ENCODE measurements around the gene CETP.

The CETP gene

DNA sequence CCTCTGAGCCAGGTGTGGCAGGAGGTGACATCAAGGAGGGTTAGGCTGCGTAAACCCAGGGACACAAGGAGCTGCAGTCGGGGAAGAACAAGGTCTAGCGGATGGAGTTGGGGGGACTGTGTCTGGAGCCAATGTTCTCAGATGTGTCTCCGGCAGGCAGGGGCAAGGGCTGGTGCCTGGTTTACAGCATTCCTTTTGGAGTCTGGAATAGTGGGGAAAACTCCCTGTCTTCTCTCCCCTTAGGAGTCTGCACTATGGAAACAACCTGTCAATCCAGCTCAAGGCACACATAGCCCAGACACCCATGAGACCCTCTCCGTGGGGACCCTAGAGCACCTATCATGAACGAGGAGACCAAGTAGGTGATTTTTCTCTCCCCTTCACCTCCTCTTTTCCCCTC is 55.1 kb downstream of the CETP start:
- Histone ChIP-seq H3K9ac (ENCODE audit: low read depth in 1 of 2, low read length in 2 of 2) (no peak overlapping the region), H3K4me3 (ENCODE audit: low read depth in 1 of 2, low read length in 2 of 2) (no peak overlapping the region), H3K4me1 (ENCODE audit: control insufficient read depth in 1 of 2, insufficient read depth in 2 of 2, low read length in 2 of 2) (peaks cover 3 to 6% of the 10 kb centered on the region in 2 donors), H3K36me3 (ENCODE audit: control insufficient read depth in 1 of 2, insufficient read depth in 2 of 2, low read length in 2 of 2) (peaks cover 27 to 34% of the 10 kb centered on the region in 2 donors), H3K27me3 (ENCODE audit: control insufficient read depth in 1 of 2, insufficient read depth in 2 of 2, low read length in 2 of 2) (no peaks in the 10 kb centered on the region), H3K9me3 (ENCODE audit: control insufficient read depth in 1 of 2, low read length in 2 of 2) (no peaks in the 10 kb centered on the region), H3K27ac (ENCODE audit: low read depth, low read length) (no peak overlapping the region)

DNA sequence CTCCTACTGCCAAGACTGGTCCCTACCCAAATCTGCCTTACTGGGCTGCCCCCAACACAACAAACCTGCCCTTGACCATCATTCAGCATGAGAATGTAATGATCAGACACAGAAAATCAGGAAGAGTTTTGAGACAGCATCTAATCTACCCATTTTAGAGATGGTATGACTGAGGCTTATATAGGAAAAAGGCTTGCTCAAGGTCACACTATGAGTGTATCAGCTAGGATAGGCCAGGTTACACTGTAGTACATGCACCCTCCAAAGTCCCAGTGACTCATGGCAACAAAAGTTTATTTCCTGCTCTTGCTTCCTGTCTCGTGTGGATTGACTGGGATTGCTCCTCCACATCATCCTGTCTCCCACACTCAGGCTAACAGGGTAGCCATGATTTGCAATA is 55.5 kb downstream of the CETP start:
- Histone ChIP-seq H3K4me1 (ENCODE audit: control insufficient read depth in 1 of 2, insufficient read depth in 2 of 2, low read length in 2 of 2) (peaks cover 3 to 6% of the 10 kb centered on the region in 2 donors), H3K27me3 (ENCODE audit: control insufficient read depth in 1 of 2, insufficient read depth in 2 of 2, low read length in 2 of 2) (no peaks in the 10 kb centered on the region), H3K27ac (ENCODE audit: low read depth, low read length) (no peak overlapping the region), H3K9ac (ENCODE audit: low read depth in 1 of 2, low read length in 2 of 2) (no peak overlapping the region), H3K4me3 (ENCODE audit: low read depth in 1 of 2, low read length in 2 of 2) (no peak overlapping the region), H3K9me3 (ENCODE audit: control insufficient read depth in 1 of 2, low read length in 2 of 2) (no peaks in the 10 kb centered on the region), H3K36me3 (ENCODE audit: control insufficient read depth in 1 of 2, insufficient read depth in 2 of 2, low read length in 2 of 2) (peaks cover 32 to 38% of the 10 kb centered on the region in 2 donors)

DNA sequence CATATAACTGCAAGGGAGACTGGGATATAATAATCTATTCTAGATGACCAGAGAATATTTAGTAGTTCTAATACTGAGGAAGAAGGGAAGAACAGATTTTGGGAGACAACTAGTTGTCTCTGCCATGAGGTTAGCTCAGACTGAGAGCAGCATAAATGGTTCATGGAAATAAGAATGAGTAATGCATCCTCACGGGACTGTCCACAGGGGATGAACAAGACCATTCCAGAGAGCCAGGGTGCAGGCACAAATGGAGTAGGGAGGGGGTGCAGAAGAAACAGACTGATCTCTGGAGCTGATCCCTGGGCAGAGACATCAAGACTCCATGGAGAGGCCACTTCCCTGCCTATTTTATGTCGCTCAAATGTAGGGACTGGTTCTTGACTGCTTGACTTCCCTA is 58.0 kb downstream of the CETP start:
- no peaks in the 10 kb centered on the region for H3K4me1 ChIP-seq (ENCODE audit: control insufficient read depth in 1 of 2, insufficient read depth in 2 of 2, low read length in 2 of 2)
- H3K4me3 ChIP-seq (ENCODE audit: low read depth in 1 of 2, low read length in 2 of 2), result no peak overlapping the region
- no peaks in the 10 kb centered on the region for H3K9me3 ChIP-seq (ENCODE audit: control insufficient read depth in 1 of 2, low read length in 2 of 2)
- H3K27me3 ChIP-seq (ENCODE audit: control insufficient read depth in 1 of 2, insufficient read depth in 2 of 2, low read length in 2 of 2), result no peaks in the 10 kb centered on the region
- H3K36me3 ChIP-seq (ENCODE audit: control insufficient read depth in 1 of 2, insufficient read depth in 2 of 2, low read length in 2 of 2), result peaks cover 42 to 52% of the 10 kb centered on the region in 2 donors
- no peak overlapping the region for H3K9ac ChIP-seq (ENCODE audit: low read depth in 1 of 2, low read length in 2 of 2)
- no peak overlapping the region for H3K27ac ChIP-seq (ENCODE audit: low read depth, low read length)

DNA sequence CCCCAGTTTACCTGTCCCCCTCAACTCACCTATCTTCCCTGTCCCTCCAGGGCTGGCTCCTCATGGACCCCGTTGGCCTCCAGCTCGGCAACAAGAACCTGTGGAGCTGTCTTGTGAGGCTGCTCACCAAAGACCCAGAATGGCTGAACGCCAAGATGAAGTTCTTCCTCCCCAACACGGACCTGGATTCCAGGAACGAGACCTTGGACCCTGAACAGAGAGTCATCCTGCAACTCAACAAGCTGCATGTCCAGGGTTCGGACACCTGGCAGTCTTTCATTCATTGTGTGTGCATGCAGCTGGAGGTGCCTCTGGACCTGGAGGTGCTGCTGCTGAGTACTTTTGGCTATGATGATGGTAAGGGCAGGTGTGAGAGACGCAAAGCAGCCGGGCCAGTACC is 58.9 kb downstream of the CETP start:
- Histone ChIP-seq H3K4me1 (ENCODE audit: control insufficient read depth in 1 of 2, insufficient read depth in 2 of 2, low read length in 2 of 2) (peaks cover 0 to 1% of the 10 kb centered on the region in 2 donors), H3K9ac (ENCODE audit: low read depth in 1 of 2, low read length in 2 of 2) (no peak overlapping the region), H3K27me3 (ENCODE audit: control insufficient read depth in 1 of 2, insufficient read depth in 2 of 2, low read length in 2 of 2) (no peaks in the 10 kb centered on the region), H3K27ac (ENCODE audit: low read depth, low read length) (no peak overlapping the region), H3K4me3 (ENCODE audit: low read depth in 1 of 2, low read length in 2 of 2) (no peak overlapping the region), H3K36me3 (ENCODE audit: control insufficient read depth in 1 of 2, insufficient read depth in 2 of 2, low read length in 2 of 2) (peaks cover 42 to 52% of the 10 kb centered on the region in 2 donors), H3K9me3 (ENCODE audit: control insufficient read depth in 1 of 2, low read length in 2 of 2) (no peaks in the 10 kb centered on the region)

DNA sequence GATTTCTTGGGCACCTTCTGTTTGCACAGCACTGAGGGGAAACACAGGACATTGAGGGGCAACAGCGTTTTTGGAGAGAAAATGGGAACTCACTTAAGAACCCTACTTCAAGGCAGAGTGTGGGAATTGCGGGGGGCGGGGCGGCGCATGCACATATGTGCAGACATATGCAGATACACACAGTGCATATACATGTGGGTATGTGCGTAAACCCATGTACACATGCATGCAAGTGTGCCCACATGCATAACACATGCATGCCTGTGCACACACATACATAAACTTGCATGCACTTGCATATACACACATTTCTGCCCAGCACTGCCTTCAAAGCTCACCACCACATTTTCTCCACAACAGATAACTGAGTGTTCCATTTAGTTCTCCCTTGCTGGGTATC is 60.0 kb downstream of the CETP start:
- Histone ChIP-seq H3K4me3 (ENCODE audit: low read depth in 1 of 2, low read length in 2 of 2) (no peak overlapping the region), H3K4me1 (ENCODE audit: control insufficient read depth in 1 of 2, insufficient read depth in 2 of 2, low read length in 2 of 2) (peaks cover 0 to 10% of the 10 kb centered on the region in 2 donors), H3K9ac (ENCODE audit: low read depth in 1 of 2, low read length in 2 of 2) (no peak overlapping the region), H3K9me3 (ENCODE audit: control insufficient read depth in 1 of 2, low read length in 2 of 2) (no peaks in the 10 kb centered on the region), H3K27ac (ENCODE audit: low read depth, low read length) (no peak overlapping the region), H3K27me3 (ENCODE audit: control insufficient read depth in 1 of 2, insufficient read depth in 2 of 2, low read length in 2 of 2) (no peaks in the 10 kb centered on the region), H3K36me3 (ENCODE audit: control insufficient read depth in 1 of 2, insufficient read depth in 2 of 2, low read length in 2 of 2) (peaks cover 42 to 55% of the 10 kb centered on the region in 2 donors)

DNA sequence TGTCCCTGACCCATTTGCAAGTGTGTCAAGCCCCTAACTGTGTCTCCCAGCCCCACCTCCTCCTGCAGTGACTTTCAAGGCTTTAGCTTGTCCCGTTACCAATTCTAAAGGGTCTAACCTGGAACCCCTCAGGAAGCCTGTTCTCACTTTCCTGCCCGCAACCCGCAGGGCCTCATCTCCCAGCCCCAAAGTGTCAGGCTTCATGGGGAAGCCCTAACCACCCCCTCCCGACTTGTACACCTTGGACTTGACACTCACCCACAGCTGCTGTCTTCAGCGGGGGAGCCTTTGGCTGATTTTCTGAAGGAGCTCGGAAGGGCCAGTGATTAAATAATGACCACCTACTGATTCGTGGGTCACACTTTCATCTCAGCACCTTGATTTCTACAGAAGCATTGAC is 60.7 kb downstream of the CETP start:
- no peak overlapping the region for H3K4me3 ChIP-seq (ENCODE audit: low read depth in 1 of 2, low read length in 2 of 2)
- no peaks in the 10 kb centered on the region for H3K27me3 ChIP-seq (ENCODE audit: control insufficient read depth in 1 of 2, insufficient read depth in 2 of 2, low read length in 2 of 2)
- H3K9ac ChIP-seq (ENCODE audit: low read depth in 1 of 2, low read length in 2 of 2), result no peak overlapping the region
- H3K36me3 ChIP-seq (ENCODE audit: control insufficient read depth in 1 of 2, insufficient read depth in 2 of 2, low read length in 2 of 2), result peaks cover 38 to 55% of the 10 kb centered on the region in 2 donors
- no peak overlapping the region for H3K27ac ChIP-seq (ENCODE audit: low read depth, low read length)
- no peaks in the 10 kb centered on the region for H3K9me3 ChIP-seq (ENCODE audit: control insufficient read depth in 1 of 2, low read length in 2 of 2)
- H3K4me1 ChIP-seq (ENCODE audit: control insufficient read depth in 1 of 2, insufficient read depth in 2 of 2, low read length in 2 of 2), result peaks cover 0 to 10% of the 10 kb centered on the region in 2 donors

DNA sequence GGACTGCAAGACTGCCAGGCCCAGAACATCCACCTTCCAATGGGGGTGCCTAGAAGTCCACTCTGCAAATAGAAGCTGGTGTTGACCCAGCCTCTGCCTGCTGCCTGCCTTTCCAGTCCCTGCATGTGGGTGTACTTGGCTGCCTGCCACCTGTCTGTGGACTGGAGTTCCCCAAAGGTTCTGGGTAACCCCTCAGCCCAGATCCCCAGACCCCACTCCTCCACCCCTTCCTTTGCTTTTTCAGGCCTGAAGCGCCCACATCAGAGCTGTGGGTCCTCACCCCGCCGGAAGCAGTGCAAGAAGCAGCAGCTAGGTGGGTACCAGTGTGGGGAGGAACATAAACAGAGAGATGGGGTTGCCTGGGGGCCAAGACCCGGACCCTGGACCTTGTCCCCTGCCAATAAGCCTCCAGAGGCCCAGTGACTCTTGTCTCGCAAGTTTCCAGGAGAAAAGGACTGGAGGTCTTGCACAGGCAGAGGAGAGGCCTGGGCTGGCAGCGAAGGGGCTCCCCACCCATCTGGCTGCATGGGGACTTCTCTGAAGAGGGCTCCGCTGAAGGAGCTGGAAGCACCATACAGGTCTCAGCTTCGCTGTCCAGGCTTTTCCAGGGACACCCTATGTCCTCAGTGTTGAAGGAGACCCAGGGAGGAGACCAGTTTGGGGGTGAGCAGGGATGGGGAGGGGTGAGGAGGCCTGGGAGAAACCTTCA is 61.9 kb downstream of the CETP start:
- Histone ChIP-seq H3K9ac (ENCODE audit: low read depth in 1 of 2, low read length in 2 of 2) (no peak overlapping the region), H3K4me1 (ENCODE audit: control insufficient read depth in 1 of 2, insufficient read depth in 2 of 2, low read length in 2 of 2) (peaks cover 0 to 10% of the 10 kb centered on the region in 2 donors), H3K36me3 (ENCODE audit: control insufficient read depth in 1 of 2, insufficient read depth in 2 of 2, low read length in 2 of 2) (peaks cover 27 to 45% of the 10 kb centered on the region in 2 donors), H3K27me3 (ENCODE audit: control insufficient read depth in 1 of 2, insufficient read depth in 2 of 2, low read length in 2 of 2) (no peaks in the 10 kb centered on the region), H3K27ac (ENCODE audit: low read depth, low read length) (no peak overlapping the region), H3K9me3 (ENCODE audit: control insufficient read depth in 1 of 2, low read length in 2 of 2) (no peaks in the 10 kb centered on the region), H3K4me3 (ENCODE audit: low read depth in 1 of 2, low read length in 2 of 2) (no peak overlapping the region)

DNA sequence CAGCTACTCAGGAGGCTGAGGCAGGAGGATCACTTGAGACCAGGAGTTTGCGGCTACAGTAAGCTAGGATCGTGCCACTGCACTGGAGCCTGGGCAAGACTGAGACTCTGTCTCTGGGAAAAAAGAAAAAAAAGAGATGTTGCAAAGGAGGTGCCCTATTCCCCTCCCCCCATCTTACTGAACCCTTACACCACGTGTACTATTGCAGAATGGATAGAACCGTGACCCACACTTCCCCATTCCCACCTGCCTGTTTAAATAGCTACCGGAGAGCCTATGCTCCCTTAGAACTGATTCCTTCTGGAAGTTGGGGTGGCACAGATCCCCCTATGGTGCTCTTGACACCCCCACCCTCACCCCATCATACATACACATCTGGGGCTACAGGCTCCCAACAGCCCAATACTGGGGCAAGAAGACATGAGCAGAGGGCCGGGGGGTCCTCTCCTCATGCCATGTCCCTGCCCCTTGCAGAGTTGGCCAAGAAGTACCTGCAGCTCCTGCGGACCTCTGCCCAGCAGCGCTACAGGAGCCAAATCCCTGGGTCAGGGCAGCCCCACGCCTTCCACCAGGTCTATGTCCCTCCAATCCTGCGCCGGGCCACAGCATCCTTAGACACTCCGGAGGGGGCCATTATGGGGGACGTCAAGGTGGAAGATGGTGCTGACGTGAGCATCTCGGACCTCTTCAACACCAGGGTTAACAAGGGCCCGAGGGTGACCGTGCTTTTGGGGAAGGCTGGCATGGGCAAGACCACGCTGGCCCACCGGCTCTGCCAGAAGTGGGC is 63.3 kb downstream of the CETP start:
- H3K27me3 ChIP-seq (ENCODE audit: control insufficient read depth in 1 of 2, insufficient read depth in 2 of 2, low read length in 2 of 2), result no peaks in the 10 kb centered on the region
- peaks cover 0 to 10% of the 10 kb centered on the region in 2 donors for H3K4me1 ChIP-seq (ENCODE audit: control insufficient read depth in 1 of 2, insufficient read depth in 2 of 2, low read length in 2 of 2)
- H3K27ac ChIP-seq (ENCODE audit: low read depth, low read length), result no peak overlapping the region

DNA sequence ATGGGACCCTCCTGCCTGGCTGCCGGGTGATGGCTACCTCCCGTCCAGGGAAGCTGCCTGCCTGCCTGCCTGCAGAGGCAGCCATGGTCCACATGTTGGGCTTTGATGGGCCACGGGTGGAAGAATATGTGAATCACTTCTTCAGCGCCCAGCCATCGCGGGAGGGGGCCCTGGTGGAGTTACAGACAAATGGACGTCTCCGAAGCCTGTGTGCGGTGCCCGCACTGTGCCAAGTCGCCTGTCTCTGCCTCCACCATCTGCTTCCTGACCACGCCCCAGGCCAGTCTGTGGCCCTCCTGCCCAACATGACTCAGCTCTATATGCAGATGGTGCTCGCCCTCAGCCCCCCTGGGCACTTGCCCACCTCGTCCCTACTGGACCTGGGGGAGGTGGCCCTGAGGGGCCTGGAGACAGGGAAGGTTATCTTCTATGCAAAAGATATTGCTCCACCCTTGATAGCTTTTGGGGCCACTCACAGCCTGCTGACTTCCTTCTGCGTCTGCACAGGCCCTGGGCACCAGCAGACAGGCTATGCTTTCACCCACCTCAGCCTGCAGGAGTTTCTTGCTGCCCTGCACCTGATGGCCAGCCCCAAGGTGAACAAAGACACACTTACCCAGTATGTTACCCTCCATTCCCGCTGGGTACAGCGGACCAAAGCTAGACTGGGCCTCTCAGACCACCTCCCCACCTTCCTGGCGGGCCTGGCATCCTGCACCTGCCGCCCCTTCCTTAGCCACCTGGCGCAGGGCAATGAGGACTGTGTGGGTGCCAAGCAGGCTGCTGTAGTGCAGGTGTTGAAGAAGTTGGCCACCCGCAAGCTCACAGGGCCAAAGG is 64.4 kb downstream of the CETP start:
- H3K27ac ChIP-seq (ENCODE audit: low read depth, low read length), result no peak overlapping the region
- H3K36me3 ChIP-seq (ENCODE audit: control insufficient read depth in 1 of 2, insufficient read depth in 2 of 2, low read length in 2 of 2), result peaks cover 20 to 29% of the 10 kb centered on the region in 2 donors
- H3K9ac ChIP-seq (ENCODE audit: low read depth in 1 of 2, low read length in 2 of 2), result no peak overlapping the region

More for the DNA sequence above, 63.3 kb downstream of the CETP start:
- no peaks in the 10 kb centered on the region for H3K9me3 ChIP-seq (ENCODE audit: control insufficient read depth in 1 of 2, low read length in 2 of 2)
- H3K4me3 ChIP-seq (ENCODE audit: low read depth in 1 of 2, low read length in 2 of 2), result no peak overlapping the region
- H3K9ac ChIP-seq (ENCODE audit: low read depth in 1 of 2, low read length in 2 of 2), result no peak overlapping the region
- peaks cover 20 to 37% of the 10 kb centered on the region in 2 donors for H3K36me3 ChIP-seq (ENCODE audit: control insufficient read depth in 1 of 2, insufficient read depth in 2 of 2, low read length in 2 of 2)

DNA sequence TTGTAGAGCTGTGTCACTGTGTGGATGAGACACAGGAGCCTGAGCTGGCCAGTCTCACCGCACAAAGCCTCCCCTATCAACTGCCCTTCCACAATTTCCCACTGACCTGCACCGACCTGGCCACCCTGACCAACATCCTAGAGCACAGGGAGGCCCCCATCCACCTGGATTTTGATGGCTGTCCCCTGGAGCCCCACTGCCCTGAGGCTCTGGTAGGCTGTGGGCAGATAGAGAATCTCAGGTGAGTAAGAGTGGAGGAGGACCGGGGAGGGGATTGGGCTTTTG is 65.0 kb downstream of the CETP start:
- Histone ChIP-seq H3K36me3 (ENCODE audit: control insufficient read depth in 1 of 2, insufficient read depth in 2 of 2, low read length in 2 of 2) (peaks cover 21 to 29% of the 10 kb centered on the region in 2 donors), H3K9me3 (ENCODE audit: control insufficient read depth in 1 of 2, low read length in 2 of 2) (no peaks in the 10 kb centered on the region), H3K9ac (ENCODE audit: low read depth in 1 of 2, low read length in 2 of 2) (no peak overlapping the region), H3K27ac (ENCODE audit: low read depth, low read length) (no peak overlapping the region), H3K4me1 (ENCODE audit: control insufficient read depth in 1 of 2, insufficient read depth in 2 of 2, low read length in 2 of 2) (peaks cover 0 to 10% of the 10 kb centered on the region in 2 donors), H3K4me3 (ENCODE audit: low read depth in 1 of 2, low read length in 2 of 2) (no peak overlapping the region), H3K27me3 (ENCODE audit: control insufficient read depth in 1 of 2, insufficient read depth in 2 of 2, low read length in 2 of 2) (no peaks in the 10 kb centered on the region)

More for the DNA sequence above, 64.4 kb downstream of the CETP start:
- H3K4me1 ChIP-seq (ENCODE audit: control insufficient read depth in 1 of 2, insufficient read depth in 2 of 2, low read length in 2 of 2), result peaks cover 0 to 10% of the 10 kb centered on the region in 2 donors
- H3K4me3 ChIP-seq (ENCODE audit: low read depth in 1 of 2, low read length in 2 of 2), result no peak overlapping the region
- no peaks in the 10 kb centered on the region for H3K27me3 ChIP-seq (ENCODE audit: control insufficient read depth in 1 of 2, insufficient read depth in 2 of 2, low read length in 2 of 2)
- no peaks in the 10 kb centered on the region for H3K9me3 ChIP-seq (ENCODE audit: control insufficient read depth in 1 of 2, low read length in 2 of 2)

Measured in duodenal mucosa (tissue), 2 donors.